ENCODE measurements around the gene ATRNL1.

GRCh38 chr10:115525141-115525540 is 432.0 kb downstream of the ATRNL1 start:
- TF ChIP-seq, protein P1, sequence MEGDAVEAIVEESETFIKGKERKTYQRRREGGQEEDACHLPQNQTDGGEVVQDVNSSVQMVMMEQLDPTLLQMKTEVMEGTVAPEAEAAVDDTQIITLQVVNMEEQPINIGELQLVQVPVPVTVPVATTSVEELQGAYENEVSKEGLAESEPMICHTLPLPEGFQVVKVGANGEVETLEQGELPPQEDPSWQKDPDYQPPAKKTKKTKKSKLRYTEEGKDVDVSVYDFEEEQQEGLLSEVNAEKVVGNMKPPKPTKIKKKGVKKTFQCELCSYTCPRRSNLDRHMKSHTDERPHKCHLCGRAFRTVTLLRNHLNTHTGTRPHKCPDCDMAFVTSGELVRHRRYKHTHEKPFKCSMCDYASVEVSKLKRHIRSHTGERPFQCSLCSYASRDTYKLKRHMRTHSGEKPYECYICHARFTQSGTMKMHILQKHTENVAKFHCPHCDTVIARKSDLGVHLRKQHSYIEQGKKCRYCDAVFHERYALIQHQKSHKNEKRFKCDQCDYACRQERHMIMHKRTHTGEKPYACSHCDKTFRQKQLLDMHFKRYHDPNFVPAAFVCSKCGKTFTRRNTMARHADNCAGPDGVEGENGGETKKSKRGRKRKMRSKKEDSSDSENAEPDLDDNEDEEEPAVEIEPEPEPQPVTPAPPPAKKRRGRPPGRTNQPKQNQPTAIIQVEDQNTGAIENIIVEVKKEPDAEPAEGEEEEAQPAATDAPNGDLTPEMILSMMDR (IDR thresholded peaks at IDR 0.05; ENCODE audit: low read length) = no peak
- no peak for TF ChIP-seq EZH2 (optimal IDR thresholded peaks at IDR 0.05; ENCODE audit: low read depth, low read length)

Data from MM.1S (cell line).